HG02678 (cell line): ENCODE results near the gene KCNIP3.
"Not testable (repeated sequence)": the region's sequence is repeated elsewhere in the genome, so short reads cannot be mapped to it uniquely, and the experiment has no call there.

Experiments
- ATAC-seq: cut with Tn5 transposase; IDR thresholded peaks from one replicate; pipeline ENCODE4 v1.9.1; 2021; ENCODE audit warnings: mild to moderate bottlenecking, moderate library complexity; ENCODE audit not compliant: unreplicated experiment

Gene KCNIP3

GRCh38 chr2:95346738-95347671 lies 49.9 kb downstream of the KCNIP3 start:
- ATAC-seq, result no peak

GRCh38 chr2:95347681-95348608 lies 50.8 kb downstream of the KCNIP3 start:
- ATAC-seq, result no peak

- ATAC-seq, result no peak
Measured at GRCh38 chr2:95348609-95349567, 51.7 kb downstream of the KCNIP3 start.

GRCh38 chr2:95349568-95350322 lies 52.6 kb downstream of the KCNIP3 start:
- ATAC-seq, result no peak

GRCh38 chr2:95350368-95350767 lies 53.2 kb downstream of the KCNIP3 start:
- no peak for ATAC-seq

- ATAC-seq, result no peak
Measured at GRCh38 chr2:95350774-95351597, 53.8 kb downstream of the KCNIP3 start.

GRCh38 chr2:95351598-95351915 lies 54.4 kb downstream of the KCNIP3 start:
- no peak for ATAC-seq

- ATAC-seq, result no peak
Measured at GRCh38 chr2:95352310-95353054, 55.3 kb downstream of the KCNIP3 start.

- no peak for ATAC-seq
Measured at GRCh38 chr2:95353055-95353575, 56.0 kb downstream of the KCNIP3 start.

GRCh38 chr2:95353613-95354468 lies 56.7 kb downstream of the KCNIP3 start:
- no peak for ATAC-seq

GRCh38 chr2:95354469-95354901 lies 57.3 kb downstream of the KCNIP3 start:
- no peak for ATAC-seq

GRCh38 chr2:95354925-95355324 lies 57.8 kb downstream of the KCNIP3 start:
- ATAC-seq, result no peak

- ATAC-seq, result not testable (repeated sequence)
Measured at GRCh38 chr2:95355486-95355885, 58.3 kb downstream of the KCNIP3 start.

GRCh38 chr2:95356821-95357700 lies 59.9 kb downstream of the KCNIP3 start:
- no peak for ATAC-seq

- ATAC-seq, result no peak
Measured at GRCh38 chr2:95357717-95358280, 60.7 kb downstream of the KCNIP3 start.

GRCh38 chr2:95359031-95359430 lies 61.9 kb downstream of the KCNIP3 start:
- no peak for ATAC-seq
